ENCODE results near the gene ARHGEF40.

The ARHGEF40 gene

DNA sequence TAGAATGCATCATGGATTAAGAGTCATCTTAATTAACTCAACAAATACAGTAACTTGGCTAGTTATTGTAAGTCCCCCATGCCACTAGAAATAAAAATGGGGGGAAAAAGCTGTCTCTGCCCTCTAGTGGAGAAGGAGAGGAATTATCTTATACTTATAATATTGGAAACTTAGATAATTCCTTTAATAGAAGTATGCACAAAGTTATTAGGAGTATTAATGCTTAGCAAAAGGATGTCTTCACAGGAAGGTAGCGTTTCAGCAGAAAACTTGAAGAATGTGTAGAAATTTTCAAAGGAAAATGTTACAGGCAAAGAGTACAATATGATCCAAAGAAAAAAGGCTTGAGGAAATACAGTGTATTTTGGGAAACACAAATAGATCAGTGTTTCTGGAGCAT is 65.9 kb downstream of the ARHGEF40 start:
- ATAC-seq, result no peak
